Measurements from ENCODE around the gene COPS6.

COPS6 gene

DNA sequence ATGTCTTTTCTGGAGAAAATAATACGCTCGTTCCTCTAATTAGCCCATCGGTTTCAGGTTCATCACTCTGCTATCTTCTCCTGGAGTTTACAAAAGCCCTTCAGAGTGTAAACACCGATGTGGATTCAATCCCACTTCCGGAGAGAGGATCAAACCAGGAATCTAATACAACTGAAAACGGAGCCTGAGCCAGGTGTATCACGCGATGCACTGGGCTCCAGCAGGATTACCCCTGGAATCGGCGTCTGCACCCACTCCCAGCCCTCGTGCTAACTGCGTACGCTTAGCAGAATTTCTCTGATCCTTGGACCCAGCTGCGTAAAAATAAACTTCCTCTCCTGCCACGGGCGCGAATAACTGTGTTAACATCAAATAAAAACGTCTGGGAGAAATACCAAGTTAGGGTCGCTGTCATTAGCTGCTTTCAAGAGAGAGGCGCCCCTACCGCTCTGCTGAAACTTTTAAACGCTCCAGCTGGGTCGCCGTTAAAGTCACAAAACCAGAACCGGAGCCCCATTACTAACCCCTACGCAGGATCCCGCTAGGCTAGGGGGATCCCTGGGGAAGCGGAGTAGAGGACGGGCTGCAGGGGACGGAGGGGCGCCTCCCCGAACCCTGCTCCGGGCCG, 7.7 kb upstream of the COPS6 start:
- no peak for DNase-seq

- DNase-seq, result peak; percentile 96
Measured at GRCh38 chr7:100081535-100082102, 7.2 kb upstream of the COPS6 start, which contains the start of gene ZNF3. TSS of gene ZNF3 (minus strand) at chr7:100081723. CDS start at chr7:100077357, 4,366 bp downstream.

DNA sequence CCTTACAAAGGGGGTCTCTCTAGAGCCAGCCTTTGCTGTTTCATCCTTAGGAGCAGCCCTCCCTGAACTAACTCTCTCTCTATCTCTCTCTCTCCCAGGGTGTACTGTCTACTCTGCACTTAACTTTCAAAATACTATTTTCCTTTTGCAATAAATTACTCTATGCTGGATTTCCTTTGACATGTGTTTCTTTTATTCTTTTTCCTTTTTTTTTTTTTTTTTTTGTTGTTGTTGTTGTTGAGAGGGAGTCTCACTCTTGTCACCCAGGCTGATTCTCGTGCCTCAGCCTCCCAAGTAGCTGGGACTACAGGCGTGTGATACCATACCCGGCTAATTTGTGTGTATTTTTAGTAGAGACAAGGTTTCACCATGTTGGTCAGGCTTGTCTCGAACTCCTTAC, 5.8 kb upstream of the COPS6 start:
- DNase-seq, result no peak

- DNase-seq, result no peak
Measured at GRCh38 chr7:100085515-100085914, 3.3 kb upstream of the COPS6 start.

DNA sequence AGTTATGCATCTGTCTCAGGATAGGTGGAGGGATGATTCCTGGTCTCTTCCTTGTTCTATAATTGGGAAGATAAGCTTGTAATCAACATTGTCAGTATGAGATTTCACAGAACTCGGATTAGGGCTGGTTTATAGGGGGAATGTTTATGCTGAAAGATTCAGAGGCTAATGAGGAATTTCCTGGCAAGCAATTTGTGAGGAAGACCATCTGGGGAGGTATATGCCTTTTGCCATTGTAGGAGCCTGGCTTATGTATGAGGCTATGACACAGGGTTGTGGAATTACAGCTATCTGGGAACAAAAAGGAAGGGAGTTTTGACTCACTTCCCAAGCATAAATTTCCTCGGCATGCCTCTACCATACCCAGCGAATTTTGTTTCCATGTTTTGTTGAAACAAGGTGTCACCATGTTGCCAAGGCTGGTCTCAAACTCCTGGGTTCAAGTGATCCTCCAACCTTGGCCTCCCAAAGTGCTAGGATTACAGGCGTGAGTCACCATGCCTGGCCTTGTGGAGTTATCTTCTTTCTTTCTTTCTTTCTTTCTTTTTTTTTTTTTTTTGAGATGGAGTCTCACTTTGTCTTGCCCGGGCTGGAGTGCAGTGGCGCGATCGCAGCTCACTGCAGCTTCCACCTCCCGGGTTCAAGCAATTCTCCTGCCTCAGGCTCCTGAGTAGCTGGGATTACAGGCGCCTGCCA, 1.6 kb upstream of the COPS6 start:
- no peak for DNase-seq

GRCh38 chr7:100088095-100088620, 611 bp upstream of the COPS6 start:
- no peak for DNase-seq

GRCh38 chr7:100089458-100090196, 858 bp downstream of the COPS6 start:
- no peak for DNase-seq

- no peak for DNase-seq
Measured at GRCh38 chr7:100090527-100091410, 2.0 kb downstream of the COPS6 start.

GRCh38 chr7:100091411-100092181, 2.8 kb downstream of the COPS6 start:
- no peak for DNase-seq

DNA sequence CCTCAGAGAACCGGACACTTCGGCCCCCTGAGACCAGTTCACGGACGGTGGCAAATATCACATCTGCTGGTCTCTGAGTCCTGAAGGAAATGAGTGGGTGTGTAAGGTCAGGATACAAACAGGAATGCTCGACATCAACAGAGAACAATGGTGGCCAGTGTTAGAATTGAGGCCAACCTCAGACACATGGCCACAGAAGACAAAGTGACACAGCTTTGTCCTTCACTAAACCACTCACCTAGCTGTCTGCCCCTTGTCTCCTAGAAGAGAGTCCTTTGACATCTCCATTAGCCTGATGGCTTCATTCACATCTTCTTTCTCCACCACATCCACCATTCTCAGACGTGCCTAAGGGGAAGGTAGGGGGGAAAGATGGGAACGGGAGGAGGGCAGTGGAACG, 4.3 kb downstream of the COPS6 start:
- no peak for DNase-seq

DNA sequence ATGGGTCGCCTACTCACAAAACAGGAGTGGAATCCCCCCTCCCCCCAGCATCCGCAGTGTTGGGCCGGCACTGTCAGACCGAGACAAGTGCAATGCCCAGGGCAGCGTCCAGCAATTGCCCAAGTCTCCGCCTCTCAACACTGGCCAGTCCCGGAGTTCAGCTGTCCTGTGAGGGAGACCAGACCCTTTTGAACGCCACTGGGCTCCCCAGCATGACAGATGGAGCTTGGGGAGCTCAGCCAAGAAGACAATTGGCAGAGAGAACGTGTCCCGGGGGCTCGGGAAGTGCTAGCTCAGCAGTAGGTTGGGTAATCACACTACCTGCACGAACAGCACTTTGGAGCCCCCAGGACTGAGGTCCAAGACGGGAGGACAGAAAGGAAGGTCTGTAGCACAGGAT, 4.7 kb downstream of the COPS6 start:
- DNase-seq, result no peak

- DNase-seq, result no peak
Measured at GRCh38 chr7:100093925-100094486, 5.2 kb downstream of the COPS6 start.

GRCh38 chr7:100095289-100095688, 6.5 kb downstream of the COPS6 start:
- DNase-seq, result no peak

GRCh38 chr7:100095704-100096103, 6.9 kb downstream of the COPS6 start:
- DNase-seq, result no peak

DNA sequence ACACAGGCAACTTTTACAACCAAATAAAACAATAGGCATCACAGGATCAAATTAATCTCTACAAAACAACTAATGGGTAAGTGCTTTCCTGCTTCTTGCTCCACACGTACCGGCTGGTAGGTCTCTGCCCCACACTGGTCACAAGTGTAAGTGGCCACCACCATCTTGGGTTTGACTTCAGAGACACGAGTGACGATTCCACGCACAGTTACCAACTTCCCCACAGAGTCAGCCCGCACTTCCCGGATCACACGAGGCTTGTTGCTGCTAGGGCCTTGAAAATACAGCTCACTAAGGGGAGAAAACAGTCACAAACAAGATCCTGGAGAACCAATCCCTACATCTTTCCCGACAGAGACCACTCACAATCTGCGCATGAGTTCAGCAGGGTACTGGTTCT, 10.1 kb downstream of the COPS6 start:
- DNase-seq, result no peak

- no peak for DNase-seq
Measured at GRCh38 chr7:100099452-100099851, 10.7 kb downstream of the COPS6 start.

- peak; percentile 94 for DNase-seq
Measured at GRCh38 chr7:100100420-100101015, 11.7 kb downstream of the COPS6 start.

DNA sequence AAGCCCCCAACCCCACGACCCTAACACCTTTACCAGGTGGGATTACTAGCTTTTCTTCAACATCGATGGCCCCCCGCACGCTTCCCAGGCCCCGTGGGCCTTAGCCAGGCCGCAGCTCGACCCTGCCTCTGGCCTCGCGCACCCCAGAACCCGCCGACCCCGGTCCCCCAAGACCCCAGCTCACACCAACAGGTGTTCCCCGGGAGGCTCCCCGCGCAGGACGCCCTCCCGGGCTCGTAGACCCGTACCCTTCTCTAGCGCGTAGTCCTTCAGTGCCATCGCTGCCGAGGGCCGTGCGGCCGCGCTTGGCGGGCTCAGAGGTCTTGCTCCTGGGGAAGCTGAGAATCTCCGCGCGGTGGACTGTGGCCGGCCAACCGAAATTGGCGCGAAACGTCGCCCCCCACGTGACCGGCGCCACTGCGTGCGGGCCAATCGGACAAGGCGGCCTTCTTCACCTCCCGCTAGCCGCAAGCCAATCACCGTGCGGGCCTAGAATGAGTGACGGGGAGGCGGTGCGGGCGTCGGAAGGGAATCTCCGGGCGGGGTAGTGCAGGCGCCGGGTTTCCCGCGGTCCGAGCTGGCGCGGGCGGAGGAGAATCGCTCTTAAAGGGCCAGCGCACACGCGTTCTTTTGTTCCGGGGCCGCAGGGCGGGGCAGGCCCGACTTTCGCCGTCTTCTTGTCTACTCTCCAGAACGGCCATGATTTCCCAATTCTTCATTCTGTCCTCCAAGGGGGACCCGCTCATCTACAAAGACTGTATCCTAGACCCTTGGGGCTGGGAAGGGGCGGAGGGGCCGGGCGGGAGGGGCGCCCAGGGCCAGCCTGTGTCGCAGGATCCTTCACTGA, 12.5 kb downstream of the COPS6 start, which contains the start of the genes AP4M1 and MCM7:
AP4M1 (plus strand) TSS at position 628 of the 847 bp plus-strand sequence; CDS start at position 700, 72 bp downstream.
MCM7 (minus strand) TSS at position 382 of the 847 bp plus-strand sequence; CDS start at position 279, 103 bp downstream.
- peak; percentile 97 for DNase-seq

All from NCI-H2107 (cell line).